Aorta (tissue), 5 donors: ENCODE results near the gene ZNF148. TPM values are rescaled to one million over a fixed set of nuclear protein-coding genes. Genes with fewer than 3 reads are reported as not detected.

ENCODE experiments used
- ATAC-seq: fragments of 200-7000 bp; cut with Tn5 transposase; one replicate; pipeline ENCODE4 v1.9.1; 2022; ENCODE audit warnings: moderate library complexity; ENCODE audit not compliant: low FRiP score
- DNase-seq, 2 donors: peaks; one replicate each; pipeline ENCODE4 v3.0.0-alpha.2; 2020
- H3K27ac ChIP-seq, 2 donors: one replicate each; pipeline ENCODE4 v1.5.1; 2013; ENCODE audit warnings: low read length in 2 of 2, mild to moderate bottlenecking in 2 of 2, moderate library complexity in 2 of 2, control low read depth in 1 of 2, inconsistent platforms in 1 of 2, low read depth in 1 of 2
- H3K27me3 ChIP-seq, 2 donors: one replicate each; pipeline ENCODE4 v1.6.1; 2013; ENCODE audit warnings: control low read depth in 1 of 2, low read length in 1 of 2, mild to moderate bottlenecking in 1 of 2, moderate library complexity in 1 of 2; ENCODE audit not compliant: insufficient read depth in 2 of 2, control insufficient read depth in 1 of 2
- H3K36me3 ChIP-seq, 2 donors: one replicate each; pipeline ENCODE4 v1.6.1; 2013; ENCODE audit warnings: control low read depth in 1 of 2, low read length in 1 of 2, mild to moderate bottlenecking in 1 of 2; ENCODE audit not compliant: insufficient read depth in 2 of 2, control insufficient read depth in 1 of 2
- H3K4me1 ChIP-seq, 2 donors: one replicate each; pipeline ENCODE4 v1.6.1; 2013; ENCODE audit warnings: low read length in 2 of 2, control low read depth in 1 of 2, mild to moderate bottlenecking in 1 of 2, moderate library complexity in 1 of 2; ENCODE audit not compliant: insufficient read depth in 2 of 2, control insufficient read depth in 1 of 2
- H3K4me3 ChIP-seq, 2 donors: one replicate each; pipeline ENCODE4 v1.5.1; 2013; ENCODE audit warnings: low read length in 2 of 2, control low read depth in 1 of 2, mild to moderate bottlenecking in 1 of 2
- H3K9me3 ChIP-seq: one replicate; pipeline ENCODE4 v1.6.1; 2013; ENCODE audit warnings: mild to moderate bottlenecking, low read length; ENCODE audit not compliant: control insufficient read depth
- WGBS, 2 donors: extraction: QIAGEN DNeasy Blood & Tissue Kit; methylation state at CpG; one replicate each; pipeline ENCODE4 v1.1.7; 2013; 5-methylcytosine and 5-hydroxymethylcytosine counted together
- intact Hi-C, 2 donors: fragments of 100-400 bp; cut with DNase I; formaldehyde crosslinking; loops; one replicate each; pipeline versions ENCODE4 v1.14.2 to v1.15.0; 2022
- polyA plus RNA-seq, 2 donors: library from polyadenylated mRNA; stranded (reverse); fragments of 200-250 nt; gene quantifications; one replicate each; pipeline ENCODE4 v1.2.3, GENCODE V29; 2013
- total RNA-seq, 2 donors: library from RNA; stranded (reverse); fragmentation: NEBNext Ultra II Directional; extraction: Animal tissue kit (Norgen Biotek cat#: 25700); gene quantifications; one replicate each; pipeline ENCODE4 v1.2.1, GENCODE V29; 2021
- donor health status: healthy with polysubstance abuse.
- donor health status: Bipolar disorder and iron deficiency.
- donor health status: DM: no; HTN: no; CAD: no.
- donor health status: DM: no; HTN: no; CAD: no.
- donor health status: DM: yes; HTN: yes; CAD: no.

The ZNF148 gene
- total and polyA plus RNA-seq, 4 donors = 5.3 to 63.8 (median 29.6) TPM

DNA sequence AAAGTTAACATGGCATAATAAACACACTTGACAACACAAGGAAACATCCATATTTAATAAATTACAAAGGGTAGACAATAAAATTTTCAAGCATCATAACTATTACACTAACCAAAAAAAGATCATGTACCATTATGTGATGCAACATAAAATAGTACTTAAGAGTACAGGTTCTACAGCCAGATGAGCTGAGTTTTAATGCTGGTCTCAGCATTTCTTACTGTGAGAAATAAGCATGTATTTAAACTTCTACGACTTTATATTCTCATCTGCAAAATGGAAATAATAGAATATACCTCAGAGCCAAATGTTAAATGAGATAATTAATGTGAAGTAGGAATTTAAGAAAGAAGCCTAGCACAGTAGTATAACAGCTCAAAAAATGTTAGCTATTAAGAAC lies 128.9 kb downstream of the ZNF148 start:
- 87 to 90% methylated on average over 1 of the region's 1 CpG for WGBS, 2 donors
- Histone ChIP-seq H3K36me3 (no peaks in the 10 kb centered on the region), H3K4me1 (no peaks in the 10 kb centered on the region), H3K9me3 (no peaks in the 10 kb centered on the region), H3K27me3 (no peaks in the 10 kb centered on the region), H3K27ac (no peak overlapping the region), H3K4me3 (no peak overlapping the region)
- intact Hi-C loops = no loop called here
- ATAC-seq = no peak
- DNase-seq = no peak

DNA sequence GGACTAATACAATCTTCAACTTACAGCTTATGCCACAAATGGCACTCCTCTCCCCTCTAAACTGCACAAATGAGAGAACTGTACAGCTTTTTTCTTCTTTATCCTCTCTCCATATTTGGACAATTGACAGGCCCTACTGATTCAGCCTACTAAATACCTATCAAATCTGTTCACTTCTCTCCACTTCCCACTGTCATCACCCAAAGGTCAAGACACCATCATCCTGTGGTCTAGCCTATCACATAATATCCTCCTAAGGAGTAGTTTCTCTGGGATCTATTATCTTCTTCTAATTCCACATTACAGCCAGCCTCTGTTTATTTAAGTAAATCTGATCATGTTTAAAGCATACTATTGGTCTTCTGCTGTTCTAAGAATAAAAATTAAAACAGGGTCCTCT lies 129.6 kb downstream of the ZNF148 start:
- Histone ChIP-seq H3K27me3 (no peaks in the 10 kb centered on the region), H3K36me3 (no peaks in the 10 kb centered on the region), H3K27ac (no peak overlapping the region), H3K4me3 (no peak overlapping the region), H3K4me1 (no peaks in the 10 kb centered on the region), H3K9me3 (no peaks in the 10 kb centered on the region)
- ATAC-seq (no peak), DNase-seq (no peak)
- intact Hi-C loops = no loop called here

DNA sequence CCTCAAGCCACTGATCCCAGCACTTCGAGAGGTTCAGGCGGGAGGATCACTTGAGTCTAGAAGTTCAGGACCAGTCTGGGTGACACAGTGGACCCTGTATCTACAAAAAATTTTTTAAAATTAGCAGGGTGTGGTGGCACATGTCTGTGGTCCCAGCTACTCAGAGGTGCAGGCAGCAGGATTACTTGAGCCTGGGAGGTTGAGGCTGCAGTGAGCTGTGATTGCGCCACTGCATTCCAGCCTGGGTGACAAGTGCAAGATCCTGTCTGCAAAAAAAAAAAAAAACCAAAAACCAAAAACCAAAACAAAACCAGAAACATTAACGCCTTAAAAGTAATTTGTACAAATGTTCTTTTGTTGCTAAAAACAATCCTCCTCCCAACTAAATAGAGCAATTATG lies 134.6 kb downstream of the ZNF148 start:
- H3K27me3 ChIP-seq = no peaks in the 10 kb centered on the region
- no peak for ATAC-seq
- no peak for DNase-seq
- no peaks in the 10 kb centered on the region for H3K9me3 ChIP-seq
- H3K36me3 ChIP-seq = no peaks in the 10 kb centered on the region
- no peak overlapping the region for H3K4me3 ChIP-seq
- intact Hi-C loops = no loop called here
- no peak overlapping the region for H3K27ac ChIP-seq
- no peaks in the 10 kb centered on the region for H3K4me1 ChIP-seq
- WGBS, 2 donors = 64 to 67% methylated on average over 4 of the region's 4 CpGs

DNA sequence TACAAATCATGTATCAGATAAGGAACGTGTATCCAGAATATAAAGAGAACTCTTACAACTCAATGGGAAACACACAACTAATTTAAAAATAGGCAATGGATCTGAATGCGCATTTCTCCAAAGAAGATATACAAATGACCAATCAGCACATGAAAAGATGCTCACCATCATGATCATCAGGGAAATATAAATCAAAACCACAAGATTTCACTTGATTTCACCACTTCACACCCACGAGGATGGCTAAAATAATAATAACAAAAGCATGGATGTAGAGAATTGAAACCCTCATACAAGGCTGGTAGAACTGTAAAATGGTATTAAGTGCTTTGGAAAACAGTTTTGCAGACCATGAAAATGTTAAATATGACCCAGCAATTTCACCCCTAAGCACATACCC lies 135.9 kb downstream of the ZNF148 start:
- Histone ChIP-seq H3K27ac (no peak overlapping the region), H3K9me3 (no peaks in the 10 kb centered on the region), H3K4me3 (no peak overlapping the region), H3K27me3 (no peaks in the 10 kb centered on the region), H3K4me1 (no peaks in the 10 kb centered on the region), H3K36me3 (no peaks in the 10 kb centered on the region)
- no peak for ATAC-seq
- intact Hi-C loops = no loop called here
- DNase-seq = no peak
- WGBS, 2 donors = 67 to 71% methylated on average over 3 of the region's 3 CpGs

DNA sequence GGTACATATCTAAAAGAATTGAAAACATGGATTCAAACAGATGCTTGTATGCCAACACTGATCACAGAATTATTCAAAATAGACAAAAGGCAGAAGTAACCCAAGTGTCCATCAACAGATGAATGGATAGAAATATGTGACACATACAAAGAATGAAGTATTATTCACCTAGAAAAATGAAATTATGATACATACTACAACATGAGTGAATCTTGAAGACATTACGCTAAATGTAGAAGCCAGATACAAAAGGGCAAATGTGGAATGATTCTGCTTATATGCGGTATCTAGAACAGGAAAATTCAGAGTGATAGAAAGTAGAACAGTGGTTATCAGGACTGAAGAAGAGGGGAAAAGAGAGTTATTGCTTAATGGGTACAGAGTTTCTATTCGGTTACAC lies 136.4 kb downstream of the ZNF148 start:
- intact Hi-C loops = no loop called here
- Histone ChIP-seq H3K9me3 (no peaks in the 10 kb centered on the region), H3K27me3 (no peaks in the 10 kb centered on the region), H3K4me1 (no peaks in the 10 kb centered on the region), H3K36me3 (no peaks in the 10 kb centered on the region), H3K4me3 (no peak overlapping the region), H3K27ac (no peak overlapping the region)
- 95 to 97% methylated on average over 3 of the region's 3 CpGs for WGBS, 2 donors
- ATAC-seq (no peak), DNase-seq (no peak)

DNA sequence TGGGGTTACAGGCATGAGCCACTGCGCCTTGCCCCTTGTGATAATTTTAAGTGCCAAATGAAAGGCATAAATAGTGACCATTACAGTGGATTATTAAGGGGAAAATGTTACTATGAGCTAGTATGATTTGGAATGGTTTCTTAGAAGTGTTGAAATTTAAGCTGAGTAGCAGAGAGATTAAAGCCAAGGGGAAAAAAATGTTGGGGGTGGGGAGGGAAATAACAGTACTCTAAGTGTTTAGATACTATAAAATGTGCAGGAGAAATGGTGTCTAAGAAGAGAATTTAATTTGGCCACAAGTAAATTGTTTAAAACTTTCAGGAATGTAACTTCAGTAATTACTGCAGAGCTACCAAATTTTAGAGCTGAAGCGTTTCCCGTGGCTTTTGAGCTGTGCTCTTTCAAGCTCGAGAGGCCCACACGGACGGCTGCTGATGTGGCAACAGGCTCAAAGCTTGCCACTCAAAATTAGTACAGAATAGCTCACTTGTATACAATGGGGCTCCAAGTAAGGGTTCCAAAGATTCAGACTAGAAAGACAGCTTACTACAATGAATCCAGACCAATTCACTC lies 138.7 kb downstream of the ZNF148 start:
- ATAC-seq (no peak), DNase-seq (no peak)
- no peaks in the 10 kb centered on the region for H3K4me1 ChIP-seq
- no peak overlapping the region for H3K27ac ChIP-seq
- H3K27me3 ChIP-seq = no peaks in the 10 kb centered on the region
- peaks cover 0 to 5% of the 10 kb centered on the region in 2 donors for H3K36me3 ChIP-seq
- intact Hi-C loops = no loop called here
- H3K9me3 ChIP-seq = no peaks in the 10 kb centered on the region
- no peak overlapping the region for H3K4me3 ChIP-seq
- 61 to 70% methylated on average over 6 of the region's 6 CpGs for WGBS, 2 donors

DNA sequence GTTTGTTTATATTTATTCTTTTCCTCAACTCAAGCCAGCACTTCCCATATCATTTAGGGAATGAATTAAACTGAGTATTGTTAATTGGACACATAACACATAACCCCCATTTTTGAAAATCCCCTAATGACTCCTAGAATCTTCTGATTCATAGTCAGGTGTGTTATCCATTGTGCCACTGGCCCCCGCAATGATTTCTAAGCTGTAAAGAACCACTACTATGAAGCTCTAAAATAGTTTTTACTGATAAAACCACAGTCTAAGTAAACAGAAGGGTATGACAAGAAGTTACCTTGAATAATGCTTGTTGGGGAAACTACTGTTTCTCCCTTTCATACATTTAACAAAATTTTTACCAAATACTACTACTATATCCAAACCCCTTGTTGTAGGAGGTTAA lies 140.3 kb downstream of the ZNF148 start:
- H3K36me3 ChIP-seq = peaks cover 0 to 5% of the 10 kb centered on the region in 2 donors
- no peak for DNase-seq
- peaks cover 0 to under 1% of the 10 kb centered on the region in 2 donors for H3K4me1 ChIP-seq
- H3K27ac ChIP-seq = no peak overlapping the region
- H3K27me3 ChIP-seq = no peaks in the 10 kb centered on the region
- no peak overlapping the region for H3K4me3 ChIP-seq
- no peak for ATAC-seq
- 97% methylated on average over 1 of the region's 1 CpG for WGBS, 2 donors
- no peaks in the 10 kb centered on the region for H3K9me3 ChIP-seq
- intact Hi-C loops = no loop called here

DNA sequence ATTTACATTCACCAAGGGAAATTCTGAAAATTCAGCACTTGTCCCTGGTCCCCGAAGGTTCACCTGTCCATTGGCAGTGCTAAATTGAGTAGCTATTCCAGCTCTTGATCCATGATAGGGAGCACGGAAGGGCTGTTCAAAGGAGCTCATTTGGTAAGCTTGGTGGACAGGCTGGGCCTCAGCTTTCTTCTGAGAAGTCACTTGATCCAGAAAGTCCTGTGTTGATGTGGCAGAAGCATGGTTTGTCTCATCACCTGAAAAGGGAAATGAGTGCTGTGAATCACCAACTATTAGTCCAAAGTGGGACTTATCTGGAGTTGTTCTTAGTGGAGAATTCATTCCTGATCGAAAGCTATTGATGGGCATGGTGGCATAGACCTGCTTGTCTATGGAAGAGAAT lies 142.7 kb downstream of the ZNF148 start:
- Histone ChIP-seq H3K36me3 (peaks cover 0 to 5% of the 10 kb centered on the region in 2 donors), H3K27ac (peak overlapping the region in 1 of 2 donors; percentile 19), H3K9me3 (no peaks in the 10 kb centered on the region), H3K27me3 (no peaks in the 10 kb centered on the region), H3K4me3 (no peak overlapping the region), H3K4me1 (peaks cover 0 to 4% of the 10 kb centered on the region in 2 donors)
- 94 to 97% methylated on average over 3 of the region's 3 CpGs for WGBS, 2 donors
- ATAC-seq (no peak), DNase-seq (no peak)
- intact Hi-C loops = no loop called here

DNA sequence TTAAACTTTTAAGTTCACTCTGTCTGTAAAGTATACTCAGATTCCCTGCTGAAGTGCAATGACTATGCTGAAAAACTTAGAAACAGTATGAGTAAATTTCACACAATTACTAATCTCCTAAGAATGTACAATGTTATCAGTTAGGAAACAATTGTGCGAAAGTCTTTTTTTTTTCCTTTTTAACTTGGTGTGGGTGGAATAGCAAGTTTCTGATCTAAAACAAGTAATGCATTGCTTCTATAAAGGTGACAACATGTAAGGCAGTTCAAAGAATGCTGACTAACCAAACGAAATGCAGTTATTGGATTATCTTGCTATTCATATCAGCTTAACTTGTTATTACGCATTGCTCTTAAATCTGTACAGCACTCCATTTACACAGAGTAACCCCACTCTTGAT lies 143.2 kb downstream of the ZNF148 start:
- WGBS, 2 donors = 25 to 32% methylated on average over 3 of the region's 3 CpGs
- H3K4me1 ChIP-seq = peaks cover 0 to 4% of the 10 kb centered on the region in 2 donors
- no peak overlapping the region for H3K27ac ChIP-seq
- DNase-seq = no peak
- intact Hi-C loops = no loop called here
- no peak overlapping the region for H3K4me3 ChIP-seq
- H3K36me3 ChIP-seq = peaks cover 0 to 5% of the 10 kb centered on the region in 2 donors
- no peaks in the 10 kb centered on the region for H3K27me3 ChIP-seq
- no peaks in the 10 kb centered on the region for H3K9me3 ChIP-seq
- no peak for ATAC-seq
